CD14-positive monocyte (primary cell): ENCODE results near the gene S100B. TPM values are rescaled to one million over a fixed set of nuclear protein-coding genes. Genes with fewer than 3 reads are reported as not detected.

Experiments used
- DNase-seq, 3 donors: peaks; one replicate each; pipeline ENCODE4 v3.0.0-alpha.2; 2011 to 2022
- H2AFZ ChIP-seq: 2 replicates; pipeline ENCODE4 v1.6.0; 2012; ENCODE audit warnings: mild to moderate bottlenecking, low read depth, low read length, inconsistent platforms; ENCODE audit not compliant: insufficient read depth, poor library complexity, severe bottlenecking
- H3K27ac ChIP-seq, 2 donors: 1 replicate in 1 of 2; 2 replicates in 1 of 2; pipeline ENCODE4 v1.5.1; 2012 to 2013; ENCODE audit warnings: low read length in 2 of 2, control low read depth in 1 of 2, inconsistent platforms in 1 of 2, low read depth in 1 of 2, mild to moderate bottlenecking in 1 of 2
- H3K27me3 ChIP-seq, 2 donors: one replicate each; pipeline versions ENCODE4 v1.6.0 to v1.6.1; 2011 to 2013; ENCODE audit warnings: low read length in 2 of 2; ENCODE audit not compliant: control insufficient read depth in 2 of 2, insufficient read depth in 2 of 2
- H3K36me3 ChIP-seq, 2 donors: replicated peaks in 1 of 2; 1 replicate in 1 of 2; 2 replicates in 1 of 2; pipeline versions ENCODE4 v1.5.1 to v1.6.1; 2012 to 2013; ENCODE audit warnings: low read length in 2 of 2, control low read depth in 1 of 2, inconsistent platforms in 1 of 2, mild to moderate bottlenecking in 1 of 2; ENCODE audit not compliant: insufficient read depth in 2 of 2, control insufficient read depth in 1 of 2
- H3K4me1 ChIP-seq, 2 donors: 1 replicate in 1 of 2; 2 replicates in 1 of 2; pipeline versions ENCODE4 v1.5.1 to v1.6.1; 2012 to 2013; ENCODE audit warnings: low read length in 2 of 2, control low read depth in 1 of 2, inconsistent platforms in 1 of 2, mild to moderate bottlenecking in 1 of 2, moderate library complexity in 1 of 2; ENCODE audit not compliant: insufficient read depth in 2 of 2, control insufficient read depth in 1 of 2
- H3K4me2 ChIP-seq: replicated peaks from 2 replicates; pipeline ENCODE3; 2012; ENCODE audit warnings: low read length, moderate library complexity, mild to moderate bottlenecking; ENCODE audit not compliant: poor library complexity, severe bottlenecking; ENCODE audit errors: extremely low read depth
- H3K4me3 ChIP-seq, 3 experiments: fragments of 200-600 bp in 1 of 3; sonication (generic) in 1 of 3; replicated peaks in 1 of 3; 1 replicate in 2 of 3; 2 replicates in 1 of 3; pipeline ENCODE4 v1.5.1; 2011 to 2013; ENCODE audit warnings: low read length in 3 of 3, mild to moderate bottlenecking in 3 of 3, control low read depth in 2 of 3, low read depth in 2 of 3, inconsistent platforms in 1 of 3, moderate library complexity in 1 of 3
- H3K79me2 ChIP-seq: 2 replicates; pipeline ENCODE4 v1.6.0; 2012; ENCODE audit warnings: mild to moderate bottlenecking, control low read depth, inconsistent platforms, low read length, moderate library complexity; ENCODE audit not compliant: insufficient read depth
- H3K9ac ChIP-seq: 2 replicates; pipeline ENCODE4 v1.6.0; 2017; ENCODE audit warnings: low read length, mild to moderate bottlenecking; ENCODE audit not compliant: insufficient read depth, poor library complexity, severe bottlenecking
- H3K9me3 ChIP-seq, 2 donors: replicated peaks in 1 of 2; 1 replicate in 1 of 2; 2 replicates in 1 of 2; pipeline versions ENCODE4 v1.5.1 to v1.6.1; 2012 to 2013; ENCODE audit warnings: low read length in 2 of 2, control low read depth in 1 of 2; ENCODE audit not compliant: control insufficient read depth in 1 of 2, insufficient read depth in 1 of 2
- H4K20me1 ChIP-seq: 2 replicates; pipeline ENCODE4 v1.6.0; 2012; ENCODE audit warnings: mild to moderate bottlenecking, low read length, control low read depth, moderate library complexity; ENCODE audit not compliant: insufficient read depth
- H3K27ac Mint-ChIP-seq, 7 donors: one replicate each; pipeline ENCODE4 v1.8.0; 2020; ENCODE audit warnings: mild to moderate bottlenecking in 7 of 7, mixed read lengths in 7 of 7, moderate library complexity in 6 of 7, inconsistent platforms in 2 of 7
- H3K27me3 Mint-ChIP-seq, 3 donors: one replicate each; pipeline ENCODE4 v1.8.0; 2021 to 2022; ENCODE audit warnings: low read depth in 3 of 3, mild to moderate bottlenecking in 3 of 3, mixed read lengths in 3 of 3, moderate library complexity in 3 of 3, inconsistent platforms in 1 of 3
- H3K36me3 Mint-ChIP-seq, 2 donors: one replicate each; pipeline ENCODE4 v1.8.0; 2020; ENCODE audit warnings: mixed read lengths in 2 of 2, inconsistent platforms in 1 of 2, mild to moderate bottlenecking in 1 of 2
- H3K4me1 Mint-ChIP-seq: one replicate; pipeline ENCODE4 v1.8.0; 2020; ENCODE audit warnings: mild to moderate bottlenecking, mixed read lengths
- H3K4me3 Mint-ChIP-seq, 2 donors: one replicate each; pipeline ENCODE4 v1.8.0; 2020; ENCODE audit warnings: mild to moderate bottlenecking in 2 of 2, mixed read lengths in 2 of 2, moderate library complexity in 1 of 2
- H3K9me3 Mint-ChIP-seq, 7 donors: one replicate each; pipeline ENCODE4 v1.8.0; 2020 to 2022; ENCODE audit warnings: mixed read lengths in 7 of 7, mild to moderate bottlenecking in 6 of 7, moderate library complexity in 6 of 7, inconsistent platforms in 2 of 7
- WGBS: methylation state at CpG from one replicate; pipeline ENCODE4 v1.1.5; 2013; ENCODE audit warnings: missing lambda C conversion rate; ENCODE audit not compliant: insufficient coverage; 5-methylcytosine and 5-hydroxymethylcytosine counted together
- intact Hi-C, 2 donors: fragments of 100-400 bp; cut with micrococcal nuclease; formaldehyde crosslinking; loops; one replicate each; pipeline versions ENCODE4 v1.15.0 to v1.15.1; 2023
- polyA plus RNA-seq, 3 donors: library from polyadenylated mRNA; depleted of rRNA in 1 of 3; unstranded in 2 of 3; stranded (reverse) in 1 of 3; fragments of 300-500 nt in 2 of 3; fragments of >200 nt in 1 of 3; fragmentation: Illumina TruSeq in 2 of 3; gene quantifications; 1 replicate in 2 of 3; 2 replicates in 1 of 3; pipeline ENCODE4 v1.2.3, GENCODE V29; 2012 to 2021
- TF ChIP-seq, protein P1 (sequence below): fragments of 200-600 bp; IDR thresholded peaks from one replicate; pipeline ENCODE4 v1.8.0; 2022; ENCODE audit warnings: antibody characterized with exemption, mild to moderate bottlenecking

Gene S100B
- polyA plus RNA-seq, 3 donors, result 0.59 to 1.4 (median 0.67) TPM

DNA sequence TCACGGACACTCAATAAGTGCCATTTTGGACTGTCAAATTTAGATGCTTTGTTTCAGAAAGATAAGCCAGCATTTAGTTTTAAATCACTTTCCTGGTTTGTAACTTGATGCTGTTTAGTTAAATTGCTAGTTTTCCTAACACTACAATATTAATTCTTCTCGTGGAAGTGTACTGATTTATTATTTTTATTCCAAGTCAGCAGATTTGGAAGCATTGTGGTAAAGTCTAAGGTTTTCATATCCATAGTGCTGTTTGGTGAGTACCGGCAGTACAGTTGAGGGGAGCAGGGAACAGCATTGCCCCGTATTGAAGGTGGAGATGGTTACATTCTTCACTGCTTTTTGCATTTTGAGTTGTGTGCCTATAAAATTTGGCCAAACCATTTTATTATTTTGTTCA is 36.3 kb downstream of the S100B start:
- Histone ChIP-seq H3K9ac (no peak overlapping the region), H3K4me3 (no peak overlapping the region), H3K36me3 (peaks cover 70 to 89% of the 10 kb centered on the region in 2 donors), H2AFZ (no peak overlapping the region), H3K4me1 (no peaks in the 10 kb centered on the region), H3K4me2 (no peak overlapping the region), H3K27ac (no peak overlapping the region), H4K20me1 (no peaks in the 10 kb centered on the region), H3K79me2 (no peaks in the 10 kb centered on the region), H3K27me3 (no peaks in the 10 kb centered on the region), H3K9me3 (peaks cover 8 to 10% of the 10 kb centered on the region in 2 donors)
- no peak for DNase-seq
- intact Hi-C loops, result no loop called here
- Mint-ChIP-seq H3K4me1 (peaks cover 3% of the 10 kb centered on the region), H3K27me3 (peaks cover 0 to 2% (median 0%) of the 10 kb centered on the region in 3 donors), H3K9me3 (peaks cover 0 to 7% (median 6%) of the 10 kb centered on the region in 7 donors), H3K4me3 (no peak overlapping the region), H3K27ac (no peak overlapping the region), H3K36me3 (peaks cover 72 to 80% of the 10 kb centered on the region in 2 donors)
- TF ChIP-seq, protein P1, sequence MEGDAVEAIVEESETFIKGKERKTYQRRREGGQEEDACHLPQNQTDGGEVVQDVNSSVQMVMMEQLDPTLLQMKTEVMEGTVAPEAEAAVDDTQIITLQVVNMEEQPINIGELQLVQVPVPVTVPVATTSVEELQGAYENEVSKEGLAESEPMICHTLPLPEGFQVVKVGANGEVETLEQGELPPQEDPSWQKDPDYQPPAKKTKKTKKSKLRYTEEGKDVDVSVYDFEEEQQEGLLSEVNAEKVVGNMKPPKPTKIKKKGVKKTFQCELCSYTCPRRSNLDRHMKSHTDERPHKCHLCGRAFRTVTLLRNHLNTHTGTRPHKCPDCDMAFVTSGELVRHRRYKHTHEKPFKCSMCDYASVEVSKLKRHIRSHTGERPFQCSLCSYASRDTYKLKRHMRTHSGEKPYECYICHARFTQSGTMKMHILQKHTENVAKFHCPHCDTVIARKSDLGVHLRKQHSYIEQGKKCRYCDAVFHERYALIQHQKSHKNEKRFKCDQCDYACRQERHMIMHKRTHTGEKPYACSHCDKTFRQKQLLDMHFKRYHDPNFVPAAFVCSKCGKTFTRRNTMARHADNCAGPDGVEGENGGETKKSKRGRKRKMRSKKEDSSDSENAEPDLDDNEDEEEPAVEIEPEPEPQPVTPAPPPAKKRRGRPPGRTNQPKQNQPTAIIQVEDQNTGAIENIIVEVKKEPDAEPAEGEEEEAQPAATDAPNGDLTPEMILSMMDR, result no peak
- no CpG with 5 or more reads among the region's 4 CpGs for WGBS

DNA sequence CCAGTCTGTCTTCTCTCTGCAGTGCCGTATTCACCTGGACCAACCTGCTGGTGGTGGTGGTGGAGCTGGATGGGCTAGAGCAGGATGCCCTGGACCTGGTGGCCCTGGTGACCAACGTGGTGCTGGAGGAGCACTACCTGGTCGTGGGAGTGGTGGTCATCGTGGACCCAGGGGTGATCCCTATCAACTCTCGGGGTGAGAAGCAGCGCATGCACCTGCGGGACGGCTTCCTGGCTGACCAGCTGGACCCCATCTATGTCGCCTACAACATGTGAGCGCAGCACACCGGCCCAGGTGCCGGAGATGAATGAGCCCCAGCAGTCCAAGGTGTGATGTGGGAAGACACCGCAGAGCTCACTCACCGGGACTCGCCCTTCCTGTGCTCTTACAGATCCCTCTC is 37.5 kb downstream of the S100B start:
- no peaks in the 10 kb centered on the region for H3K9me3 Mint-ChIP-seq
- Histone ChIP-seq H2AFZ (no peak overlapping the region), H3K27me3 (no peaks in the 10 kb centered on the region), H4K20me1 (no peaks in the 10 kb centered on the region), H3K9ac (no peak overlapping the region), H3K4me2 (no peak overlapping the region), H3K27ac (peak overlapping the region in 1 of 2 donors; percentile 31), H3K36me3 (peaks cover 74 to 91% of the 10 kb centered on the region in 2 donors), H3K4me3 (no peak overlapping the region), H3K79me2 (no peaks in the 10 kb centered on the region), H3K4me1 (no peaks in the 10 kb centered on the region), H3K9me3 (peaks cover under 1 to 1% of the 10 kb centered on the region in 2 donors)
- peaks cover 0 to 2% (median 0%) of the 10 kb centered on the region in 3 donors for H3K27me3 Mint-ChIP-seq
- H3K4me3 Mint-ChIP-seq, result no peak overlapping the region
- peak overlapping the region in 3 of 7 donors; percentile 15 to 82 (median 63) for H3K27ac Mint-ChIP-seq
- intact Hi-C loops, result no loop called here
- 100% methylated on average over 6 of the region's 15 CpGs for WGBS
- peaks cover 78 to 85% of the 10 kb centered on the region in 2 donors for H3K36me3 Mint-ChIP-seq
- peaks cover 6% of the 10 kb centered on the region for H3K4me1 Mint-ChIP-seq
- DNase-seq, result no peak
- TF ChIP-seq, protein P1, result no peak
